HepG2 (cell line): Measurements from ENCODE around the gene KCNK5.

ENCODE experiments used
- ONECUT2 ChIP-seq: sonication (generic); formaldehyde crosslinking; IDR thresholded peaks from 2 replicates; pipeline ENCODE4 v1.4.0; 2020; ENCODE audit warnings: missing genetic modification reagents
- RXRA ChIP-seq: sonication (generic); formaldehyde crosslinking; IDR thresholded peaks from 2 replicates; pipeline ENCODE4 v1.5.1; 2020; ENCODE audit warnings: missing genetic modification reagents

DNA sequence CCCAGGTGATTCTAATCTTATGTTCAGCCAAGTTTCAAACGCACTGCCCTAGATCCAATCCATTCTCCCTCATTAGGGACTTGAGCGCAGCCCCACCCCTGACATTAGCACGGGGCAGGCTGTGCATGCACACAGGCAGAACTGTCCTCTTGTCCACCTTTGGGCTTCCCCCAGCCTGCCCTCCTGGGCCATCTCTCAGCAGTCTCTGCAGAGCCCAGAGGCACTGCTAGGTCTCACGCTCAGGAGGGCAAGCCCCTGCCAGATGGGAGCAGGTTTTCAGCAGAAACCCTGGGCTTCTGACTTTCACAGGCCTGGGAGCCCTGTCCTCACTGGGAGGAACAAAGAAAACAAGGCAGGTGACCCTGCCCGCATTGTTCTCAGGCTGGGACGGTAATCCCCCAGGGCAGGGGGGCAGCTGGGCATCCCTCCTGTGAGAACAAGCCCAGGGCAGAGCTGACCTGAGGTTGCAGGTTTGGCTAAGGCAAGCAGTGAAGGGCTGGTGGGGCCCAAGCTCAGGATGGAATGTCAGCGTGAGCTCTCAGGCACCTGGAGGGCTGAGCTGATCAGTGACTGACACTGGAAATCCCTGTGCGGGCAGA, 24.5 kb downstream of the KCNK5 start:
- TF ChIP-seq RXRA (CRISPR knock-in tag) (no peak), ONECUT2 (no peak)
